Osteoblast (primary cell): Measurements from ENCODE around the gene MAN2B2. TPM values are rescaled to one million over a fixed set of nuclear protein-coding genes. Genes with fewer than 3 reads are reported as not detected.

Experiments used
- DNase-seq: peaks from one replicate; pipeline ENCODE4 v3.0.0; 2011; ENCODE audit warnings: low spot score, mixed read lengths; ENCODE audit not compliant: insufficient read length; ENCODE audit errors: missing footprints
- H2AFZ ChIP-seq: 2 replicates; pipeline ENCODE4 v1.6.0; 2011; ENCODE audit warnings: mild to moderate bottlenecking, low read length
- H3K27ac ChIP-seq: 2 replicates; pipeline ENCODE4 v1.5.1; 2011; ENCODE audit warnings: mild to moderate bottlenecking, low read depth, low read length, moderate library complexity
- H3K27me3 ChIP-seq: 2 replicates; pipeline ENCODE4 v1.6.0; 2012; ENCODE audit warnings: mild to moderate bottlenecking, control low read depth, inconsistent platforms, low read length, moderate library complexity; ENCODE audit not compliant: insufficient read depth
- H3K36me3 ChIP-seq: 2 replicates; pipeline ENCODE4 v1.5.1; 2011; ENCODE audit warnings: mild to moderate bottlenecking, low read length, control low read depth, moderate library complexity; ENCODE audit not compliant: insufficient read depth
- H3K4me1 ChIP-seq: 2 replicates; pipeline ENCODE4 v1.5.1; 2011; ENCODE audit warnings: mild to moderate bottlenecking, low read length, control low read depth, moderate library complexity; ENCODE audit not compliant: insufficient read depth
- H3K4me2 ChIP-seq: 2 replicates; pipeline ENCODE4 v1.6.0; 2011; ENCODE audit warnings: mild to moderate bottlenecking, low read length; ENCODE audit not compliant: insufficient read depth
- H3K4me3 ChIP-seq: fragments of 200-600 bp; sonication (generic); 3 replicates; pipeline ENCODE4 v1.5.1; 2012; ENCODE audit warnings: mild to moderate bottlenecking, low read length, inconsistent platforms; ENCODE audit not compliant: insufficient read depth
- H3K79me2 ChIP-seq: 2 replicates; pipeline ENCODE4 v1.6.0; 2012; ENCODE audit warnings: mild to moderate bottlenecking, low read length, control low read depth, inconsistent platforms; ENCODE audit not compliant: insufficient read depth
- H3K9me3 ChIP-seq: 2 replicates; pipeline ENCODE4 v1.5.1; 2011; ENCODE audit warnings: low read depth, low read length, control low read depth
- H4K20me1 ChIP-seq: 2 replicates; pipeline ENCODE4 v1.6.0; 2012; ENCODE audit warnings: mild to moderate bottlenecking, low read length, control low read depth; ENCODE audit not compliant: insufficient read depth
- total RNA-seq: library from RNA; depleted of rRNA; stranded (reverse); fragments of >200 nt; gene quantifications from 2 replicates; pipeline ENCODE4 v1.2.3, GENCODE V29; 2012
- TF ChIP-seq, protein P1 (sequence below): IDR thresholded peaks from 2 replicates; pipeline ENCODE4 v1.5.1; 2011; ENCODE audit warnings: mild to moderate bottlenecking, low read depth, low read length, moderate library complexity; ENCODE audit errors: extremely low read depth

The MAN2B2 gene
- total RNA-seq, 1 donor, result 28.2 TPM

DNA sequence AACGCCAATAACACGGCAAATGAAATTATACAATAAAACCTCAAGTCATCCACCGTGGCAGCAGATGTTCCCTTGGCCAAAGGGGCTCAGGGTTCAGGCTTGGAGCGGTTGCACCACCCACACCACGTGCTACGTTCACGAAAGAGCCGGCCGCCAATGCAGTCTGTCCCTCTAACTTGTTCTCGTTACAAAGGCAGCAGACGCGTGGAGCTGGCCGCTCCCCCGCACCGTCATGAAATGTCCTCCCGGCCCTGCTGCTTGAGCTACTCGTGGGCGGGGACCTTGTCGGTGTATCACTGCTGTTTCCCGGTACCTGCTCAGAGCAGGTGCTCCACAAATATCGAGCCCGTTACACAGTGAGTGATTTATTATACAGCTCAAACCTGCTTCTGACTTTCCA lies 36.4 kb upstream of the MAN2B2 start:
- TF ChIP-seq, protein P1, sequence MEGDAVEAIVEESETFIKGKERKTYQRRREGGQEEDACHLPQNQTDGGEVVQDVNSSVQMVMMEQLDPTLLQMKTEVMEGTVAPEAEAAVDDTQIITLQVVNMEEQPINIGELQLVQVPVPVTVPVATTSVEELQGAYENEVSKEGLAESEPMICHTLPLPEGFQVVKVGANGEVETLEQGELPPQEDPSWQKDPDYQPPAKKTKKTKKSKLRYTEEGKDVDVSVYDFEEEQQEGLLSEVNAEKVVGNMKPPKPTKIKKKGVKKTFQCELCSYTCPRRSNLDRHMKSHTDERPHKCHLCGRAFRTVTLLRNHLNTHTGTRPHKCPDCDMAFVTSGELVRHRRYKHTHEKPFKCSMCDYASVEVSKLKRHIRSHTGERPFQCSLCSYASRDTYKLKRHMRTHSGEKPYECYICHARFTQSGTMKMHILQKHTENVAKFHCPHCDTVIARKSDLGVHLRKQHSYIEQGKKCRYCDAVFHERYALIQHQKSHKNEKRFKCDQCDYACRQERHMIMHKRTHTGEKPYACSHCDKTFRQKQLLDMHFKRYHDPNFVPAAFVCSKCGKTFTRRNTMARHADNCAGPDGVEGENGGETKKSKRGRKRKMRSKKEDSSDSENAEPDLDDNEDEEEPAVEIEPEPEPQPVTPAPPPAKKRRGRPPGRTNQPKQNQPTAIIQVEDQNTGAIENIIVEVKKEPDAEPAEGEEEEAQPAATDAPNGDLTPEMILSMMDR, result no peak
- Histone ChIP-seq H3K4me3 (no peak overlapping the region), H3K9me3 (no peaks in the 10 kb centered on the region), H3K4me1 (no peaks in the 10 kb centered on the region), H2AFZ (no peak overlapping the region), H3K36me3 (no peaks in the 10 kb centered on the region), H4K20me1 (no peaks in the 10 kb centered on the region), H3K27me3 (no peaks in the 10 kb centered on the region), H3K27ac (no peak overlapping the region), H3K79me2 (no peaks in the 10 kb centered on the region), H3K4me2 (no peak overlapping the region)
- peak; percentile 25 for DNase-seq

- DNase-seq, result peak; percentile 53
- Histone ChIP-seq H2AFZ (no peak overlapping the region), H3K36me3 (no peaks in the 10 kb centered on the region), H3K4me2 (no peak overlapping the region), H3K79me2 (no peaks in the 10 kb centered on the region), H3K27ac (no peak overlapping the region), H3K4me1 (no peaks in the 10 kb centered on the region), H3K27me3 (no peaks in the 10 kb centered on the region), H4K20me1 (no peaks in the 10 kb centered on the region), H3K9me3 (no peaks in the 10 kb centered on the region), H3K4me3 (no peak overlapping the region)
- TF ChIP-seq, protein P1, result no peak
These were observed 35.8 kb upstream of the MAN2B2 start for GRCh38 chr4:6539009-6539764.

GRCh38 chr4:6540879-6541278 lies 34.1 kb upstream of the MAN2B2 start:
- TF ChIP-seq, protein P1, result no peak
- Histone ChIP-seq H3K4me2 (no peak overlapping the region), H3K36me3 (no peaks in the 10 kb centered on the region)

DNA sequence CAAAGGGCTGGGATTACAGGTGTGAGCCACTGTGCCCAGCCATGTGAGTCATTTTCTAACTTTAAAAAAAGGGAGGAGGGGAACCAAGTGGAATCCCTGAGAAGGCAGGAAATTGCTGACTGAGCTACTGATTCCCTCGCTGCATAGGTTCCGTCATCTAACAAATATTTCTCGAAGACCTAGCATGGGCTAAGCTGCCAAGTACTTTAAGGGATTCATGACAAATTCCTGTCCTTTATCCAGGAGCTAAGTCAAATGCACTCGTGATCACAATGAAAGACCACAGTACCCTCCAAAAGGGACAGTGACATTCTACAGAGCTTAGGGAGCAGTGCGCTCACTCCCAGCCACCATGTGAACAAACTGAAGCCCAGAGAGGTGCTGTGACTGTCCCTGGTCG lies 33.2 kb upstream of the MAN2B2 start:
- Histone ChIP-seq H3K4me2 (no peak overlapping the region), H3K79me2 (no peaks in the 10 kb centered on the region), H3K4me3 (no peak overlapping the region), H3K27me3 (no peaks in the 10 kb centered on the region), H2AFZ (no peak overlapping the region), H4K20me1 (no peaks in the 10 kb centered on the region), H3K27ac (no peak overlapping the region), H3K9me3 (no peaks in the 10 kb centered on the region), H3K4me1 (no peaks in the 10 kb centered on the region), H3K36me3 (no peaks in the 10 kb centered on the region)
- TF ChIP-seq, protein P1, result no peak
- DNase-seq, result peak; percentile 49

More at GRCh38 chr4:6540879-6541278, 34.1 kb upstream of the MAN2B2 start:
- H3K4me1 ChIP-seq, result no peaks in the 10 kb centered on the region
- no peak overlapping the region for H2AFZ ChIP-seq
- no peaks in the 10 kb centered on the region for H3K27me3 ChIP-seq
- no peak for DNase-seq
- no peaks in the 10 kb centered on the region for H3K79me2 ChIP-seq
- no peaks in the 10 kb centered on the region for H3K9me3 ChIP-seq
- no peaks in the 10 kb centered on the region for H4K20me1 ChIP-seq
- no peak overlapping the region for H3K27ac ChIP-seq
- H3K4me3 ChIP-seq, result no peak overlapping the region
